HepG2 (cell line): ENCODE data around the gene TMEM53. TPM values are rescaled to one million over a fixed set of nuclear protein-coding genes. Genes with fewer than 3 reads are reported as not detected.

Source experiments
- ATAC-seq: fragments of 200-7000 bp; cut with Tn5 transposase; 3 replicates; pipeline ENCODE4 v1.9.1; 2020; ENCODE audit warnings: mild to moderate bottlenecking, moderate library complexity
- BruUV-seq: library from RNA; stranded (reverse); fragments of 400-500 nt; replicated peaks from 2 replicates; lab custom pipeline; 2021; lab: Mats Ljungman, UMichigan
- CTCF ChIA-PET: fragments of 300-600 bp; formaldehyde crosslinking; extraction: SDS; loops from one replicate; lab custom pipeline; 2021; ENCODE audit warnings: low total read pairs, inconsistent platforms, low intra/inter-chr PET ratio; lab: Yijun Ruan, JAX
- POLR2A ChIA-PET: fragments of 350-600 bp; sonication (Branson Sonifier 250); formaldehyde crosslinking; loops from one replicate; lab custom pipeline; 2020; ENCODE audit warnings: antibody characterized with exemption, inconsistent platforms; lab: Yijun Ruan, JAX
- DNase-seq: peaks from one replicate; pipeline ENCODE4 v3.0.0-alpha.2; 2015; ENCODE audit warnings: low spot score
- FAIRE-seq: peaks from 3 replicates; lab custom pipeline; 2011; peaks lifted over from hg19 to GRCh38; lab: Jason Lieb, UNC
- H2AFZ ChIP-seq: one replicate; pipeline ENCODE4 v1.6.1; 2011; ENCODE audit warnings: low read length, inconsistent platforms
- H3K27ac ChIP-seq: fragments of 300-600 bp; 3 replicates; pipeline ENCODE4 v1.8.0; 2011; ENCODE audit warnings: mixed run types, mild to moderate bottlenecking, mixed read lengths, low read length, inconsistent platforms; ENCODE audit not compliant: insufficient read depth; ENCODE audit errors: extremely low read length
- H3K27me3 ChIP-seq, 2 experiments: fragments of 200-600 bp in 1 of 2; 2 replicates in 1 of 2; 3 replicates in 1 of 2; pipeline versions ENCODE4 v1.6.0 to v1.8.0; 2011; ENCODE audit warnings: low read length in 2 of 2, mild to moderate bottlenecking in 2 of 2, moderate library complexity in 2 of 2, inconsistent platforms in 1 of 2; ENCODE audit not compliant: insufficient read depth in 2 of 2, control insufficient read depth in 1 of 2
- H3K36me3 ChIP-seq, 2 experiments: fragments of 200-600 bp in 1 of 2; replicated peaks in 1 of 2; 2 replicates in 1 of 2; 3 replicates in 1 of 2; pipeline versions ENCODE4 v1.5.1 to v1.8.0; 2011; ENCODE audit warnings: low read length in 2 of 2, inconsistent platforms in 1 of 2; ENCODE audit not compliant: insufficient read depth in 2 of 2, control insufficient read depth in 1 of 2
- H3K4me1 ChIP-seq: 2 replicates; pipeline ENCODE4 v1.5.1; 2012; ENCODE audit warnings: low read length, inconsistent platforms; ENCODE audit not compliant: insufficient read depth
- H3K4me2 ChIP-seq: 2 replicates; pipeline ENCODE4 v1.6.0; 2011; ENCODE audit warnings: low read depth, low read length, inconsistent platforms
- H3K4me3 ChIP-seq, 3 experiments: fragments of 200-600 bp in 1 of 3; sonication (generic), shearing (Covaris generic) in 1 of 3; replicated peaks in 1 of 3; 2 replicates each; pipeline ENCODE4 v1.5.1; 2011 to 2016; ENCODE audit warnings: low read length in 3 of 3, inconsistent platforms in 2 of 3, low read depth in 2 of 3, mild to moderate bottlenecking in 2 of 3, control low read depth in 1 of 3, mixed read lengths in 1 of 3; ENCODE audit not compliant: insufficient read depth in 1 of 3
- H3K79me2 ChIP-seq: one replicate; pipeline ENCODE4 v1.6.1; 2011; ENCODE audit warnings: low read length, inconsistent platforms; ENCODE audit not compliant: insufficient read depth
- H3K9ac ChIP-seq: 2 replicates; pipeline ENCODE4 v1.6.0; 2011; ENCODE audit warnings: mild to moderate bottlenecking, low read depth, low read length, inconsistent platforms; ENCODE audit not compliant: insufficient read depth
- H3K9me3 ChIP-seq: 2 replicates; pipeline ENCODE4 v1.5.1; 2012; ENCODE audit warnings: mild to moderate bottlenecking, low read length
- H4K20me1 ChIP-seq: 2 replicates; pipeline ENCODE4 v1.6.0; 2011; ENCODE audit warnings: inconsistent platforms, mild to moderate bottlenecking, low read length, moderate library complexity; ENCODE audit not compliant: insufficient read depth
- ARID3A ChIP-seq: IDR thresholded peaks from 2 replicates; pipeline ENCODE4 v1.6.1; 2012; ENCODE audit warnings: low read depth, low read length, improper control_type of control experiment
- ARID5B ChIP-seq: IDR thresholded peaks from 2 replicates; pipeline ENCODE4 v1.4.0; 2020; ENCODE audit warnings: mild to moderate bottlenecking, missing genetic modification reagents
- BRCA1 ChIP-seq: sonication (generic); formaldehyde crosslinking; IDR thresholded peaks from 2 replicates; pipeline ENCODE4 v1.4.0; 2020; ENCODE audit warnings: missing genetic modification reagents
- DMAP1 ChIP-seq: IDR thresholded peaks from 2 replicates; pipeline ENCODE4 v1.6.1; 2016
- ELF1 ChIP-seq: sonication (generic); formaldehyde crosslinking; IDR thresholded peaks from 2 replicates; pipeline ENCODE4 v1.4.0; 2020; ENCODE audit warnings: missing genetic modification reagents
- GLI4 ChIP-seq: sonication (generic); formaldehyde crosslinking; IDR thresholded peaks from 2 replicates; pipeline ENCODE4 v1.5.1; 2020; ENCODE audit warnings: missing genetic modification reagents, mild to moderate bottlenecking, moderate library complexity, borderline replicate concordance
- GTF2F1 ChIP-seq: fragments of 150-350 bp; IDR thresholded peaks from 2 replicates; pipeline ENCODE4 v1.6.1; 2014; ENCODE audit warnings: low read length
- HDAC6 ChIP-seq: fragments of 200-600 bp; sonication (generic); IDR thresholded peaks from 2 replicates; pipeline ENCODE4 v1.7.0; 2017; ENCODE audit warnings: mild to moderate bottlenecking, antibody characterized with exemption, low read length, low read depth
- KDM5B ChIP-seq: sonication (generic); formaldehyde crosslinking; IDR thresholded peaks from 2 replicates; pipeline ENCODE4 v1.4.0; 2020; ENCODE audit warnings: missing genetic modification reagents, mild to moderate bottlenecking, borderline replicate concordance
- MLLT10 ChIP-seq: sonication (generic); formaldehyde crosslinking; IDR thresholded peaks from 2 replicates; pipeline ENCODE4 v1.4.0; 2020; ENCODE audit warnings: missing genetic modification reagents
- PCBP2 ChIP-seq: fragments of 200-400 bp; formaldehyde crosslinking; optimal IDR thresholded peaks from 2 replicates; pipeline ENCODE3; 2018; ENCODE audit warnings: low read length, low read depth; ENCODE audit not compliant: poor library complexity, severe bottlenecking
- POGZ ChIP-seq: sonication (generic); formaldehyde crosslinking; IDR thresholded peaks from 2 replicates; pipeline ENCODE4 v1.4.0; 2020; ENCODE audit warnings: mild to moderate bottlenecking, missing genetic modification reagents
- RBFOX2 ChIP-seq: fragments of 200-400 bp; formaldehyde crosslinking; IDR thresholded peaks from 2 replicates; pipeline ENCODE4 v1.6.1; 2017; ENCODE audit warnings: low read depth, mild to moderate bottlenecking, low read length
- ZBTB20 ChIP-seq: sonication (generic); formaldehyde crosslinking; IDR thresholded peaks from 2 replicates; pipeline ENCODE4 v1.8.1; 2023; ENCODE audit warnings: missing genetic modification reagents, low read depth, mild to moderate bottlenecking, borderline replicate concordance
- ZNF713 ChIP-seq: sonication (generic); formaldehyde crosslinking; IDR thresholded peaks from 2 replicates; pipeline ENCODE4 v1.4.0; 2020; ENCODE audit warnings: mild to moderate bottlenecking, missing genetic modification reagents
- ZNF782 ChIP-seq: sonication (generic); formaldehyde crosslinking; IDR thresholded peaks from 2 replicates; pipeline ENCODE4 v1.4.0; 2020; ENCODE audit warnings: missing genetic modification reagents, mild to moderate bottlenecking, borderline replicate concordance
- ZZZ3 ChIP-seq: sonication (generic); formaldehyde crosslinking; IDR thresholded peaks from 2 replicates; pipeline ENCODE4 v1.4.0; 2020; ENCODE audit warnings: missing genetic modification reagents, mild to moderate bottlenecking, borderline replicate concordance
- WGBS: methylation state at CpG from one replicate; pipeline ENCODE4 v1.1.6; 2017; ENCODE audit warnings: low lambda C conversion rate; 5-methylcytosine and 5-hydroxymethylcytosine counted together
- in situ Hi-C: cut with HindIII; loops from 2 replicates; pipeline ENCODE4 v1.10.0; 2017; ENCODE audit warnings: low pct_unique_long_range_greater_than_20kb; ENCODE audit not compliant: extremely low pct_ligation_motif_present
- intact Hi-C: fragments of 100-400 bp; cut with micrococcal nuclease; formaldehyde crosslinking; loops from one replicate; pipeline ENCODE4 v1.10.0; 2022; ENCODE audit not compliant: unreplicated experiment
- polyA plus RNA-seq, 8 experiments: library from polyadenylated mRNA; depleted of rRNA in 3 of 8; stranded (reverse) in 7 of 8; unstranded in 1 of 8; fragments of >200 nt; fragmentation: Illumina TruSeq in 4 of 8; extraction: Trizol in 4 of 8; gene quantifications; 2 replicates each; pipeline versions ENCODE4 v1.2.1 to v1.2.3, GENCODE V29; 2011 to 2016; ENCODE audit warnings: low read depth in 4 of 8, missing spikeins in 1 of 8, mixed read lengths in 1 of 8; ENCODE audit not compliant: insufficient read depth in 1 of 8
- total RNA-seq, 5 experiments: library from RNA; depleted of rRNA; stranded (reverse); fragments of >200 nt; fragmentation: Illumina TruSeq; extraction: Trizol; gene quantifications; 2 replicates each; pipeline ENCODE4 v1.2.3, GENCODE V29; 2016; ENCODE audit warnings: low read depth in 1 of 5
- TF ChIP-seq, protein P1 (sequence below): sonication (generic); formaldehyde crosslinking; IDR thresholded peaks from 2 replicates; pipeline ENCODE4 v1.4.0; 2020; ENCODE audit warnings: mild to moderate bottlenecking, missing genetic modification reagents

Gene TMEM53
- total and polyA plus RNA-seq, 2 of the 13 experiments (the other 11 are each of a cell fraction or from before 2014, with no cell fraction given) = 12.6 to 20.2 TPM

DNA sequence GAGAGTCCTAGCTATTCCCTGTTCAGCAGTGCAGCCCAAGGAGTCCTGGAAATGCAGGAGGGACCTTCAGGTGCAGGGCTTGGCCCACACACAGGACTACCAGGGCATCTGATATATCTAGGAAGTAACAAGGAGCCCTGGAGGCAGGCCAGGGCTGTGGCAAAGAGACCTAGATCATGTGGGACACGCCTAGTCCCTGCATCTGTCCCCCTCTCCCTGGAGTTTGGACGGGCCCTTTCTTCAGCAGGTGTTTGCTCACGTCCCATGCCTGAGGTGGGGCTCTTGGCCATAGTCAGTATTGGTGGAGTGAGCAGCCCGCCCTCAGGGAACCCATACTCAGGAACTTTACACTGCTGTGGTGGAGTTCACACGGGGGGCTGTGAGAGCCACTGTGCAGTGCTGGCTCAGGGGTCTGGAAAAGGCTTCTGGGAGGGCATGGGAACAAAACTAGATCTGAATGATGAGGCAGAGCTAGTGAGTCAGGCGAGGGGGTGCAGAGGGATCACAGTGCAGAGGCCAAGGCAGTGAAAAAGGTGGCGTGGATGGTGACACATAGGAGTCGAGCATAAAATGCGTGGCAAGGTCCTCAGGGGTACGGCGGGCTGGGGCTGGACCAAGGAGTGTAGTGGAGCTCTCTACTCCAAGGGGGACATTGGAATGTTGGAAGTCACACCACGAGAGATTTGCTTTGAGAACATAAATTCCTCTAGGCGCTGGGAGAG lies 25.6 kb downstream of the TMEM53 start:
- no peaks in the 10 kb centered on the region for H3K27me3 ChIP-seq
- peaks cover 45 to 76% of the 10 kb centered on the region in 2 experiments for H3K36me3 ChIP-seq
- BruUV-seq = no TSS peak
- CTCF ChIA-PET = no interaction called here
- POLR2A ChIA-PET = interaction anchor here (4.2 kb wide), 1 partner anchor 17 kb away, joined by 25 read pairs; no protein-coding TSS in a partner anchor
- H2AFZ ChIP-seq = no peak overlapping the region
- H4K20me1 ChIP-seq = no peaks in the 10 kb centered on the region
- H3K9me3 ChIP-seq = no peaks in the 10 kb centered on the region
- no peaks in the 10 kb centered on the region for H3K79me2 ChIP-seq
- H3K27ac ChIP-seq = no peak overlapping the region
- no peaks in the 10 kb centered on the region for H3K4me1 ChIP-seq
- intact Hi-C loops = no loop called here
- no peak overlapping the region for H3K4me2 ChIP-seq
- FAIRE-seq (no peak), ATAC-seq (no peak), DNase-seq (no peak)
- no peak overlapping the region for H3K4me3 ChIP-seq
- H3K9ac ChIP-seq = no peak overlapping the region
- in situ Hi-C loops = no loop called here
- 93% methylated on average over 13 of the region's 13 CpGs for WGBS
- TF ChIP-seq, protein P1, sequence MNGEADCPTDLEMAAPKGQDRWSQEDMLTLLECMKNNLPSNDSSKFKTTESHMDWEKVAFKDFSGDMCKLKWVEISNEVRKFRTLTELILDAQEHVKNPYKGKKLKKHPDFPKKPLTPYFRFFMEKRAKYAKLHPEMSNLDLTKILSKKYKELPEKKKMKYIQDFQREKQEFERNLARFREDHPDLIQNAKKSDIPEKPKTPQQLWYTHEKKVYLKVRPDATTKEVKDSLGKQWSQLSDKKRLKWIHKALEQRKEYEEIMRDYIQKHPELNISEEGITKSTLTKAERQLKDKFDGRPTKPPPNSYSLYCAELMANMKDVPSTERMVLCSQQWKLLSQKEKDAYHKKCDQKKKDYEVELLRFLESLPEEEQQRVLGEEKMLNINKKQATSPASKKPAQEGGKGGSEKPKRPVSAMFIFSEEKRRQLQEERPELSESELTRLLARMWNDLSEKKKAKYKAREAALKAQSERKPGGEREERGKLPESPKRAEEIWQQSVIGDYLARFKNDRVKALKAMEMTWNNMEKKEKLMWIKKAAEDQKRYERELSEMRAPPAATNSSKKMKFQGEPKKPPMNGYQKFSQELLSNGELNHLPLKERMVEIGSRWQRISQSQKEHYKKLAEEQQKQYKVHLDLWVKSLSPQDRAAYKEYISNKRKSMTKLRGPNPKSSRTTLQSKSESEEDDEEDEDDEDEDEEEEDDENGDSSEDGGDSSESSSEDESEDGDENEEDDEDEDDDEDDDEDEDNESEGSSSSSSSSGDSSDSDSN (CRISPR knock-in tag) = no peak
- TF ChIP-seq ELF1 (no peak), BRCA1 (CRISPR knock-in tag) (no peak), MLLT10 (CRISPR knock-in tag) (no peak), ARID5B (CRISPR knock-in tag) (no peak), ZNF713 (CRISPR knock-in tag) (no peak), KDM5B (CRISPR knock-in tag) (no peak), DMAP1 (no peak), HDAC6 (no peak), GTF2F1 (no peak), ARID3A (no peak), ZBTB20 (CRISPR knock-in tag) (no peak), GLI4 (CRISPR knock-in tag) (no peak), ZZZ3 (CRISPR knock-in tag) (no peak), RBFOX2 (no peak), ZNF782 (no peak), POGZ (CRISPR knock-in tag) (no peak), PCBP2 (no peak)
